Measurements from ENCODE around the gene NPAS3.

Gene NPAS3

GRCh38 chr14:33198684-33199083 lies 260.0 kb downstream of the NPAS3 start:
- no peak for DNase-seq (ENCODE audit: low read depth)
- TF ChIP-seq, protein P1, sequence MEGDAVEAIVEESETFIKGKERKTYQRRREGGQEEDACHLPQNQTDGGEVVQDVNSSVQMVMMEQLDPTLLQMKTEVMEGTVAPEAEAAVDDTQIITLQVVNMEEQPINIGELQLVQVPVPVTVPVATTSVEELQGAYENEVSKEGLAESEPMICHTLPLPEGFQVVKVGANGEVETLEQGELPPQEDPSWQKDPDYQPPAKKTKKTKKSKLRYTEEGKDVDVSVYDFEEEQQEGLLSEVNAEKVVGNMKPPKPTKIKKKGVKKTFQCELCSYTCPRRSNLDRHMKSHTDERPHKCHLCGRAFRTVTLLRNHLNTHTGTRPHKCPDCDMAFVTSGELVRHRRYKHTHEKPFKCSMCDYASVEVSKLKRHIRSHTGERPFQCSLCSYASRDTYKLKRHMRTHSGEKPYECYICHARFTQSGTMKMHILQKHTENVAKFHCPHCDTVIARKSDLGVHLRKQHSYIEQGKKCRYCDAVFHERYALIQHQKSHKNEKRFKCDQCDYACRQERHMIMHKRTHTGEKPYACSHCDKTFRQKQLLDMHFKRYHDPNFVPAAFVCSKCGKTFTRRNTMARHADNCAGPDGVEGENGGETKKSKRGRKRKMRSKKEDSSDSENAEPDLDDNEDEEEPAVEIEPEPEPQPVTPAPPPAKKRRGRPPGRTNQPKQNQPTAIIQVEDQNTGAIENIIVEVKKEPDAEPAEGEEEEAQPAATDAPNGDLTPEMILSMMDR (IDR thresholded peaks at IDR 0.05; ENCODE audit: low read depth, low read length, missing control alignments) = no peak
- no peak overlapping the region for H3K4me3 ChIP-seq (ENCODE audit: low read depth, low read length)

- DNase-seq (ENCODE audit: low read depth) = no peak
Measured at GRCh38 chr14:33201116-33201515, 262.4 kb downstream of the NPAS3 start.

DNA sequence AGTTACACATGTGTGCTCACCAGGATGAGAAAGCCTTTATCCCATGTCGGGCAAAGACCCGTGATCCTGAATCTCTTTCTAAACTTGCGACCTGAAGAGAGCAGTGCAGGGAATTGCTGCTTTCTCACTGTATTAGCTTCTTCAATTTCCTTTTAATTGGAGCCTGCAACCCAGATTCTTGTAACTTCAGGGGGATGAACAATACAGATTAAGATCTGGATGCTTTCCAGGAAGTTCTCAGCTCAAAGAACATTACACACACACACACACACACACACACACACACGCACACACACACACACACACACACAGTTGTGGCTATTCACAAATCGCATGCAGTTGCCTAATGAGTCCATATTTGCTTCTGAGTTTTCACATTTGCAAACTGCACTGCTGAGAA lies 268.3 kb downstream of the NPAS3 start:
- TF ChIP-seq, protein P1 (IDR thresholded peaks at IDR 0.05; ENCODE audit: low read depth, low read length, missing control alignments) = no peak
- H3K4me3 ChIP-seq (ENCODE audit: low read depth, low read length) = no peak overlapping the region
- no peak for DNase-seq (ENCODE audit: low read depth)

More at GRCh38 chr14:33201116-33201515, 262.4 kb downstream of the NPAS3 start:
- no peak overlapping the region for H3K4me3 ChIP-seq (ENCODE audit: low read depth, low read length)
- TF ChIP-seq, protein P1 (IDR thresholded peaks at IDR 0.05; ENCODE audit: low read depth, low read length, missing control alignments) = no peak

GRCh38 chr14:33207467-33208017 lies 268.9 kb downstream of the NPAS3 start:
- no peak overlapping the region for H3K4me3 ChIP-seq (ENCODE audit: low read depth, low read length)
- no peak for DNase-seq (ENCODE audit: low read depth)
- TF ChIP-seq, protein P1 (IDR thresholded peaks at IDR 0.05; ENCODE audit: low read depth, low read length, missing control alignments) = no peak

DNA sequence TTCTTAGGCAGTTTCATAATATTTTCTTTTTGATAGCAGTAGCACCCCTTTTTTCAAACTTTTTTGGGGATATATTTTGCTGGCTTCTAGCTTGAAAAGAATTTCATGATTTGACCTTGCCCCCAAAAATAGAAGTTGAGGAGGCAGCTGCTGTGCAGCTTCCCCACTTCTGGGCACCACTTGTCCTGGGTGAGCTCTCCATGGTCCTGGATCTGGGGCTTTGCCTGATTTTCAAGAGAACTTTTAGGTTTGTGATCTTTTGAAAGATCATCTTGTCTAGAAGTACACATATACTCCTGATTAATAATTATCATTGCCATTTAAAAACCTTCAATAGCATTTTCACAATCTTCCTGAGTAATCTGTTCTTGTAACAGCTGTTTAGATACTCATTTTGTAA lies 271.6 kb downstream of the NPAS3 start:
- no peak for DNase-seq (ENCODE audit: low read depth)
- TF ChIP-seq, protein P1 (IDR thresholded peaks at IDR 0.05; ENCODE audit: low read depth, low read length, missing control alignments) = no peak
- H3K4me3 ChIP-seq (ENCODE audit: low read depth, low read length) = no peak overlapping the region

GRCh38 chr14:33218026-33218425 lies 279.3 kb downstream of the NPAS3 start:
- TF ChIP-seq, protein P1 (IDR thresholded peaks at IDR 0.05; ENCODE audit: low read depth, low read length, missing control alignments) = no peak
- no peak for DNase-seq (ENCODE audit: low read depth)
- H3K4me3 ChIP-seq (ENCODE audit: low read depth, low read length) = no peak overlapping the region

DNA sequence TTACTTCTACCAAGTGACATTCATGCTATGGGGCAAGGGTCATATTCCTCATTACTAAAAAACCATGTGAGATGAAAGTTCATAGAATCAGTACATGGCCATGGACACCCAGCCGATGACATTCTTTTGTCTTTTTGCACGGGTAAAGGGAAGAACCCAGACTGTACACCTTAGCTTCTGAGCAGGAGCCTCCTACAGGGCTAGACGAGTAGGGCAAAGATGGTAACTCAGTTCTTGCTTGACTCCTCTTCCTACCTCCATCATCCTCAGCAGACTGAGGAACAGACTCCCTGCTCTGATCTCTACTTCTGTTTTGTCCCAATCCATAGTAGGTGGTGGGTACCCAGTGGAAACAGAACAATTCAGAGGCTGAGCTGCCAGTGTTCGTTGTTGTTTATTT lies 281.3 kb downstream of the NPAS3 start:
- no peak overlapping the region for H3K4me3 ChIP-seq (ENCODE audit: low read depth, low read length)
- no peak for DNase-seq (ENCODE audit: low read depth)
- TF ChIP-seq, protein P1 (IDR thresholded peaks at IDR 0.05; ENCODE audit: low read depth, low read length, missing control alignments) = no peak
